ENCODE data around the gene ANO1.

- no peak for TF ChIP-seq CTCF (IDR thresholded peaks at IDR 0.05)
- no peak for TF ChIP-seq POLR2A (IDR thresholded peaks at IDR 0.05)
These were observed 75.1 kb downstream of the ANO1 start for GRCh38 chr11:70153133-70153727.
